ENCODE results near the gene RPA1.

Gene RPA1

GRCh38 chr17:1943436-1943831 is 113.6 kb downstream of the RPA1 start:
- Histone ChIP-seq H3K79me1 (ENCODE audit: low read length) (no peaks in the 10 kb centered on the region), H3K9ac (ENCODE audit: low read length) (no peak overlapping the region), H3K36me3 (ENCODE audit: control insufficient read depth, insufficient read depth, low read length) (no peaks in the 10 kb centered on the region), H2BK120ac (ENCODE audit: low read depth, low read length) (no peak overlapping the region), H2BK15ac (replicated peaks; ENCODE audit: low read depth) (no peak overlapping the region), H3K4me1 (ENCODE audit: control insufficient read depth, low read depth, low read length) (no peaks in the 10 kb centered on the region), H3K56ac (ENCODE audit: low read length) (no peak overlapping the region), H3K4me3 (ENCODE audit: low read length) (no peak overlapping the region), H2AK5ac (ENCODE audit: low read length) (no peak overlapping the region), H3K4ac (ENCODE audit: low read depth, low read length) (no peak overlapping the region), H4K8ac (ENCODE audit: low read depth, low read length) (no peak overlapping the region), H3K18ac (ENCODE audit: low read length) (no peak overlapping the region), H3K27ac (ENCODE audit: low read depth, low read length) (no peak overlapping the region), H3K79me2 (ENCODE audit: control insufficient read depth, insufficient read depth, low read length) (no peaks in the 10 kb centered on the region), H2BK5ac (ENCODE audit: low read length) (no peak overlapping the region), H3K4me2 (ENCODE audit: low read length) (no peak overlapping the region), H3K27me3 (ENCODE audit: insufficient read depth, low read length, poor library complexity) (no peaks in the 10 kb centered on the region), H4K5ac (ENCODE audit: low read length) (no peak overlapping the region), H3K23ac (ENCODE audit: low read length) (no peak overlapping the region)
- WGBS (ENCODE audit: extremely low coverage, insufficient coverage, low lambda C conversion rate), result no CpG with 5 or more reads among the region's 11 CpGs
- no peak for DNase-seq

GRCh38 chr17:1945621-1946020 is 115.8 kb downstream of the RPA1 start:
- Histone ChIP-seq H2AK5ac (ENCODE audit: low read length) (no peak overlapping the region), H3K4me3 (ENCODE audit: low read length) (no peak overlapping the region), H3K56ac (ENCODE audit: low read length) (no peak overlapping the region), H2BK5ac (ENCODE audit: low read length) (no peak overlapping the region), H3K23ac (ENCODE audit: low read length) (no peak overlapping the region), H2BK120ac (ENCODE audit: low read depth, low read length) (no peak overlapping the region), H3K4ac (ENCODE audit: low read depth, low read length) (no peak overlapping the region), H3K36me3 (ENCODE audit: control insufficient read depth, insufficient read depth, low read length) (no peaks in the 10 kb centered on the region), H3K9ac (ENCODE audit: low read length) (no peak overlapping the region), H2BK15ac (replicated peaks; ENCODE audit: low read depth) (no peak overlapping the region), H3K27me3 (ENCODE audit: insufficient read depth, low read length, poor library complexity) (no peaks in the 10 kb centered on the region), H3K4me2 (ENCODE audit: low read length) (no peak overlapping the region), H3K18ac (ENCODE audit: low read length) (no peak overlapping the region), H4K8ac (ENCODE audit: low read depth, low read length) (no peak overlapping the region), H3K4me1 (ENCODE audit: control insufficient read depth, low read depth, low read length) (no peaks in the 10 kb centered on the region), H3K79me1 (ENCODE audit: low read length) (no peaks in the 10 kb centered on the region), H3K79me2 (ENCODE audit: control insufficient read depth, insufficient read depth, low read length) (no peaks in the 10 kb centered on the region), H4K5ac (ENCODE audit: low read length) (no peak overlapping the region), H3K27ac (ENCODE audit: low read depth, low read length) (no peak overlapping the region)
- no CpG with 5 or more reads among the region's 12 CpGs for WGBS (ENCODE audit: extremely low coverage, insufficient coverage, low lambda C conversion rate)
- no peak for DNase-seq

DNA sequence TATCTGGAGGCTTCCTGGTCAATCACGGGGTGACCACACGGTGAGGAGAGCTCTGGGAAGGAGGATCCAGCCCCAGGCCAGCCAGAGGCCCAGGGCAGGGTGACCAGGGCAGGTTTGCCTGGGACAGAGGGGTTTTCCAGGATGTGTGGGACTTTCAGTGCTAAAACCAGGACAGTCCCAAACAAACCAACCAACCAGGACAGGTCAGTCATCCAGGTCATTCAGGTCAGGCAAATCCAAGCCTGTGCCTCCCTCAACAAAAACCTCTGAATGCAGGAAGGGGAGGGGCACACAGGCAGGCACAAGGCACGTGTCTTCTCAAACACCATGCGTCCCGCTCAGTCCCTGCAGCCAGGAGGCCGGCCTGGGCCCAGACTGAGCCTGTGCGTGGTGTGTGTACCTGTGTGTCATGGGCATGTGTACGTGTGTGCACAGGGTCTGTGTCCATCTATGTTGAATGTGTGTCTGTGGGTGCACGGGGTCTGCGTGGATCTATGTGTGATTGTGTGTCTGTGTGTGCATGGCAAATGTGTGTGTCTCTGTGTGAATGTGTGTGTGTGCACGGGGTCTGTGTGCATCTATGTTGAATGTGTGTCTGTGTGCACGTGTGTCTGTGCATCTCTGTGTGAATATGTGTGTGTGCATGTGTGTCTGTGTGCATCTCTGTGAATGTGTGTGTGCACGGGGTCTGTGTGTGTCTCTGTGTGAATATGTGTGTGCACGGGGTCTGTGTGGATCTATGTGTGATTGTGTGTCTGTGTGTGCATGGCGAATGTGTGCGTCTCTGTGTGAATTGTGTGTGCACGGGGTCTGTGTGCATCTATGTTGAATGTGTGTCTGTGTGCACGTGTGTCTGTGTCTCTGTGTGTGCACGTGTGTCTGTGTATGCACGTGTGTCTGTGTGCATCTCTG is 116.5 kb downstream of the RPA1 start:
- Histone ChIP-seq H2BK120ac (ENCODE audit: low read depth, low read length) (no peak overlapping the region), H3K56ac (ENCODE audit: low read length) (no peak overlapping the region), H2BK5ac (ENCODE audit: low read length) (no peak overlapping the region), H3K27ac (ENCODE audit: low read depth, low read length) (no peak overlapping the region), H3K4me1 (ENCODE audit: control insufficient read depth, low read depth, low read length) (no peaks in the 10 kb centered on the region), H3K27me3 (ENCODE audit: insufficient read depth, low read length, poor library complexity) (no peaks in the 10 kb centered on the region), H3K18ac (ENCODE audit: low read length) (no peak overlapping the region), H3K4me3 (ENCODE audit: low read length) (no peak overlapping the region), H2BK15ac (replicated peaks; ENCODE audit: low read depth) (no peak overlapping the region), H3K4me2 (ENCODE audit: low read length) (no peak overlapping the region), H3K9ac (ENCODE audit: low read length) (no peak overlapping the region), H2AK5ac (ENCODE audit: low read length) (no peak overlapping the region), H4K5ac (ENCODE audit: low read length) (no peak overlapping the region), H3K79me1 (ENCODE audit: low read length) (no peaks in the 10 kb centered on the region), H3K23ac (ENCODE audit: low read length) (peak overlapping the region; percentile 81), H3K79me2 (ENCODE audit: control insufficient read depth, insufficient read depth, low read length) (no peaks in the 10 kb centered on the region), H3K4ac (ENCODE audit: low read depth, low read length) (no peak overlapping the region), H3K36me3 (ENCODE audit: control insufficient read depth, insufficient read depth, low read length) (no peaks in the 10 kb centered on the region), H4K8ac (ENCODE audit: low read depth, low read length) (no peak overlapping the region)
- no CpG with 5 or more reads among the region's 20 CpGs for WGBS (ENCODE audit: extremely low coverage, insufficient coverage, low lambda C conversion rate)
- DNase-seq, result no peak

DNA sequence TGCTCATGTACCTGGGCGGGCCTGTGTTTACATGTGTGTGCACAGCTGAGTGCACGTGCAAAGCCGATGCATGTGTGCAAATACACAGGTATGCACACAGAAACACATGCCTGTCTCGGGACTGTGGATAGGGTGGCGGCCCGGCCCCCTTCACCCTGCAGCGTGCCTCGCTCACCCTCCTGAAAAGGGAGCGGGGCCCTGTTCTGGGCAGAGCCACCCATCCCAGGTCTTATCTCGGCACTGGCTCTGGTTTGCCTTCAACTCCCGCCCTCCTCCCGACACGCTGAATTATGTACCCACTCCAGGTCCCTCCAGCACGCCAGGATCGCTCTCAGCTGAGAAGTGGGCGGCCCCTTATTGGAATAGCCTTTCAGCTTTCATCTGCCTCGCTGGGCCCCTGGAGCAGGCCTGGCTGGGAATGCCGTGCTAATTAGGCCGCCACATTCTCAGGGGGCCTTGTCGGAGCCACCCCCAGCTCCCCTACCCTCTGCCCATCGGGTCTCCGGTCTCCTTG is 117.5 kb downstream of the RPA1 start:
- Histone ChIP-seq H2BK15ac (replicated peaks; ENCODE audit: low read depth) (no peak overlapping the region), H3K27ac (ENCODE audit: low read depth, low read length) (no peak overlapping the region), H3K27me3 (ENCODE audit: insufficient read depth, low read length, poor library complexity) (no peaks in the 10 kb centered on the region), H3K4ac (ENCODE audit: low read depth, low read length) (no peak overlapping the region), H3K4me2 (ENCODE audit: low read length) (no peak overlapping the region), H3K79me2 (ENCODE audit: control insufficient read depth, insufficient read depth, low read length) (no peaks in the 10 kb centered on the region), H2BK5ac (ENCODE audit: low read length) (no peak overlapping the region), H4K5ac (ENCODE audit: low read length) (no peak overlapping the region), H2AK5ac (ENCODE audit: low read length) (no peak overlapping the region), H2BK120ac (ENCODE audit: low read depth, low read length) (no peak overlapping the region), H3K4me3 (ENCODE audit: low read length) (no peak overlapping the region), H3K23ac (ENCODE audit: low read length) (no peak overlapping the region), H3K36me3 (ENCODE audit: control insufficient read depth, insufficient read depth, low read length) (no peaks in the 10 kb centered on the region), H3K79me1 (ENCODE audit: low read length) (no peaks in the 10 kb centered on the region), H3K9ac (ENCODE audit: low read length) (no peak overlapping the region), H3K18ac (ENCODE audit: low read length) (no peak overlapping the region), H3K56ac (ENCODE audit: low read length) (no peak overlapping the region), H3K4me1 (ENCODE audit: control insufficient read depth, low read depth, low read length) (no peaks in the 10 kb centered on the region), H4K8ac (ENCODE audit: low read depth, low read length) (no peak overlapping the region)
- WGBS (ENCODE audit: extremely low coverage, insufficient coverage, low lambda C conversion rate), result no CpG with 5 or more reads among the region's 22 CpGs
- no peak for DNase-seq

- no peak overlapping the region for H3K27ac ChIP-seq (ENCODE audit: low read depth, low read length)
Measured at GRCh38 chr17:1947743-1948516, 118.1 kb downstream of the RPA1 start.

More at GRCh38 chr17:1947743-1948516, 118.1 kb downstream of the RPA1 start:
- Histone ChIP-seq H3K79me1 (ENCODE audit: low read length) (no peaks in the 10 kb centered on the region), H3K56ac (ENCODE audit: low read length) (no peak overlapping the region), H3K4me3 (ENCODE audit: low read length) (no peak overlapping the region), H4K5ac (ENCODE audit: low read length) (no peak overlapping the region), H3K18ac (ENCODE audit: low read length) (no peak overlapping the region), H3K4me1 (ENCODE audit: control insufficient read depth, low read depth, low read length) (no peaks in the 10 kb centered on the region), H2BK5ac (ENCODE audit: low read length) (no peak overlapping the region), H3K36me3 (ENCODE audit: control insufficient read depth, insufficient read depth, low read length) (no peaks in the 10 kb centered on the region), H3K4ac (ENCODE audit: low read depth, low read length) (no peak overlapping the region), H3K27me3 (ENCODE audit: insufficient read depth, low read length, poor library complexity) (no peaks in the 10 kb centered on the region), H2BK120ac (ENCODE audit: low read depth, low read length) (no peak overlapping the region), H2BK15ac (replicated peaks; ENCODE audit: low read depth) (no peak overlapping the region), H3K23ac (ENCODE audit: low read length) (no peak overlapping the region), H3K9ac (ENCODE audit: low read length) (no peak overlapping the region), H4K8ac (ENCODE audit: low read depth, low read length) (no peak overlapping the region), H2AK5ac (ENCODE audit: low read length) (no peak overlapping the region), H3K4me2 (ENCODE audit: low read length) (no peak overlapping the region), H3K79me2 (ENCODE audit: control insufficient read depth, insufficient read depth, low read length) (no peaks in the 10 kb centered on the region)
- DNase-seq, result no peak
- no CpG with 5 or more reads among the region's 22 CpGs for WGBS (ENCODE audit: extremely low coverage, insufficient coverage, low lambda C conversion rate)
